Prostate gland (tissue), 2 donors: Measurements from ENCODE around the gene DNM3.

ENCODE experiments used
- POLR2A ChIP-seq: fragments of 450-650 bp; IDR thresholded peaks from one replicate; pipeline ENCODE4 v1.6.1; 2016; ENCODE audit warnings: antibody characterized with exemption, mild to moderate bottlenecking
- POLR2AphosphoS5 ChIP-seq: sonication (generic); formaldehyde crosslinking; IDR thresholded peaks from one replicate; pipeline ENCODE4 v1.6.1; 2017; ENCODE audit warnings: antibody characterized with exemption
- TF ChIP-seq, protein P1 (sequence below), 4 experiments: fragments of 200-600 bp in 2 of 4; fragments of 450-650 bp in 2 of 4; sonication (generic) in 2 of 4; IDR thresholded peaks; 1 replicate in 3 of 4; 2 replicates in 1 of 4; pipeline ENCODE4 v1.5.1; 2016 to 2019; ENCODE audit warnings: antibody characterized with exemption in 4 of 4, mild to moderate bottlenecking in 2 of 4, moderate library complexity in 2 of 4

DNA sequence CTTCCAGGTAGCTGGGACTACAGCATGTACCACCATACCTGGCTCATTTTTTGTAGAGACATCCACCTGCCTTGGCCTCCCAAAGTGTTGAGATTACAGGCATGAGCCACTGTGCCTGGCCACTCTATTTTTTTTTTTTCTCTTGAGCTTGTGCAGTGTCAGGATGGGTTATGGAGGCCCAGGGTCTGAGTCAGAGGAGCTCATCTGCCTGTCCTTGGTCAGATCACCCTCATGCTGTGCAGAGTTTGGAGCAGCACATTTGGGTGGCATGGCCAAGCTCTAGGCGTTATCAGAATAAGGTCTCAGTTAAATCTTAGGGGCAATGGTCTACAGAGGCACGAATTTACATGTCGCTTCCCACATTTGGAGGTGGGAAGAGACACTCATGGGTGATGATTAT is 43.0 kb upstream of the DNM3 start:
- TF ChIP-seq POLR2AphosphoS5 (no peak), POLR2A (no peak)
- TF ChIP-seq, protein P1, sequence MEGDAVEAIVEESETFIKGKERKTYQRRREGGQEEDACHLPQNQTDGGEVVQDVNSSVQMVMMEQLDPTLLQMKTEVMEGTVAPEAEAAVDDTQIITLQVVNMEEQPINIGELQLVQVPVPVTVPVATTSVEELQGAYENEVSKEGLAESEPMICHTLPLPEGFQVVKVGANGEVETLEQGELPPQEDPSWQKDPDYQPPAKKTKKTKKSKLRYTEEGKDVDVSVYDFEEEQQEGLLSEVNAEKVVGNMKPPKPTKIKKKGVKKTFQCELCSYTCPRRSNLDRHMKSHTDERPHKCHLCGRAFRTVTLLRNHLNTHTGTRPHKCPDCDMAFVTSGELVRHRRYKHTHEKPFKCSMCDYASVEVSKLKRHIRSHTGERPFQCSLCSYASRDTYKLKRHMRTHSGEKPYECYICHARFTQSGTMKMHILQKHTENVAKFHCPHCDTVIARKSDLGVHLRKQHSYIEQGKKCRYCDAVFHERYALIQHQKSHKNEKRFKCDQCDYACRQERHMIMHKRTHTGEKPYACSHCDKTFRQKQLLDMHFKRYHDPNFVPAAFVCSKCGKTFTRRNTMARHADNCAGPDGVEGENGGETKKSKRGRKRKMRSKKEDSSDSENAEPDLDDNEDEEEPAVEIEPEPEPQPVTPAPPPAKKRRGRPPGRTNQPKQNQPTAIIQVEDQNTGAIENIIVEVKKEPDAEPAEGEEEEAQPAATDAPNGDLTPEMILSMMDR (IDR thresholded peaks at IDR 0.05) = no peak
